MCF 10A (cell line): Measurements from ENCODE around the gene ZNF493. TPM values are rescaled to one million over a fixed set of nuclear protein-coding genes. Genes with fewer than 3 reads are reported as not detected.
A peak's percentile ranks its signal among the peaks of the same experiment; 100 is the strongest.

ENCODE experiments used
- Bru-seq: library from RNA; stranded (reverse); fragments of 400-500 nt; gene quantifications from one replicate; lab custom pipeline; 2021; lab: Mats Ljungman, UMichigan
- BruChase-seq, 2 experiments: library from RNA; stranded (reverse); fragments of 400-500 nt; gene quantifications; one replicate each; lab custom pipeline; 2021; lab: Mats Ljungman, UMichigan
- BruUV-seq: library from RNA; stranded (reverse); fragments of 400-500 nt; replicated peaks from 2 replicates; lab custom pipeline; 2021; lab: Mats Ljungman, UMichigan
- CTCF ChIA-PET: fragments of 300-600 bp; sonication (Branson Sonifier 250); formaldehyde crosslinking; extraction: SDS; loops from one replicate; lab custom pipeline; 2021; ENCODE audit warnings: antibody characterized with exemption, inconsistent platforms; lab: Yijun Ruan, JAX
- POLR2A ChIA-PET: fragments of 300-600, 350-650 bp; sonication (Branson Sonifier 250); formaldehyde crosslinking; extraction: SDS; loops from one replicate; lab custom pipeline; 2020; ENCODE audit warnings: antibody characterized with exemption, inconsistent platforms; lab: Yijun Ruan, JAX
- DNase-seq: peaks from one replicate; pipeline ENCODE4 v3.0.0-alpha.2; 2018; ENCODE audit not compliant: unreplicated experiment
- H3K27ac Mint-ChIP-seq: one replicate; pipeline ENCODE4 v1.8.0; 2022; ENCODE audit warnings: mild to moderate bottlenecking, low read depth, mixed read lengths; ENCODE audit not compliant: unreplicated experiment
- H3K27me3 Mint-ChIP-seq: one replicate; pipeline ENCODE4 v1.8.0; 2022; ENCODE audit warnings: mixed read lengths; ENCODE audit not compliant: insufficient read depth, unreplicated experiment
- H3K36me3 Mint-ChIP-seq: one replicate; pipeline ENCODE4 v1.8.0; 2022; ENCODE audit warnings: mild to moderate bottlenecking, moderate library complexity, mixed read lengths; ENCODE audit not compliant: insufficient read depth, unreplicated experiment
- H3K4me1 Mint-ChIP-seq: one replicate; pipeline ENCODE4 v1.8.0; 2022; ENCODE audit warnings: mixed read lengths; ENCODE audit not compliant: insufficient read depth, unreplicated experiment
- H3K4me3 Mint-ChIP-seq: one replicate; pipeline ENCODE4 v1.8.0; 2022; ENCODE audit warnings: mild to moderate bottlenecking, moderate library complexity, mixed read lengths; ENCODE audit not compliant: unreplicated experiment
- H3K9me3 Mint-ChIP-seq: one replicate; pipeline ENCODE4 v1.8.0; 2022; ENCODE audit warnings: mixed read lengths; ENCODE audit not compliant: unreplicated experiment
- intact Hi-C: fragments of 100-400 bp; cut with micrococcal nuclease; formaldehyde crosslinking; loops from 2 replicates; pipeline ENCODE4 v1.14.1; 2022
- long read RNA-seq: library from polyadenylated mRNA; stranded (forward); transcript quantifications from one replicate; pipeline ENCODE4 v2.0.0, GENCODE V29; 2022
- total RNA-seq: library from RNA; stranded (reverse); gene quantifications from 2 replicates; pipeline ENCODE4 v1.2.3, GENCODE V29; 2022
- TF ChIP-seq, protein P1 (sequence below): fragments of 200-600 bp; IDR thresholded peaks from one replicate; pipeline ENCODE4 v1.8.0; 2022; ENCODE audit warnings: antibody characterized with exemption, mild to moderate bottlenecking; ENCODE audit not compliant: unreplicated experiment

ZNF493 gene
- total RNA-seq (8.7 and 12.4 TPM in 2 replicates), Bru-seq, nascent RNA (percentile 83 among the genes with signal in this experiment), BruChase-seq, experiment 1, labeled RNA remaining after a 6-hour chase (percentile 89 among the genes with signal in this experiment), BruChase-seq, experiment 2, labeled RNA remaining after a 2-hour chase (percentile 92 among the genes with signal in this experiment)
- long read RNA-seq, full-length matches to known transcripts: 1 of 1 reads
- long read RNA-seq, partial matches to known transcripts: 0 of 1 reads
- long read RNA-seq, other reads (novel, unspliced or antisense): 0 of 1 reads

DNA sequence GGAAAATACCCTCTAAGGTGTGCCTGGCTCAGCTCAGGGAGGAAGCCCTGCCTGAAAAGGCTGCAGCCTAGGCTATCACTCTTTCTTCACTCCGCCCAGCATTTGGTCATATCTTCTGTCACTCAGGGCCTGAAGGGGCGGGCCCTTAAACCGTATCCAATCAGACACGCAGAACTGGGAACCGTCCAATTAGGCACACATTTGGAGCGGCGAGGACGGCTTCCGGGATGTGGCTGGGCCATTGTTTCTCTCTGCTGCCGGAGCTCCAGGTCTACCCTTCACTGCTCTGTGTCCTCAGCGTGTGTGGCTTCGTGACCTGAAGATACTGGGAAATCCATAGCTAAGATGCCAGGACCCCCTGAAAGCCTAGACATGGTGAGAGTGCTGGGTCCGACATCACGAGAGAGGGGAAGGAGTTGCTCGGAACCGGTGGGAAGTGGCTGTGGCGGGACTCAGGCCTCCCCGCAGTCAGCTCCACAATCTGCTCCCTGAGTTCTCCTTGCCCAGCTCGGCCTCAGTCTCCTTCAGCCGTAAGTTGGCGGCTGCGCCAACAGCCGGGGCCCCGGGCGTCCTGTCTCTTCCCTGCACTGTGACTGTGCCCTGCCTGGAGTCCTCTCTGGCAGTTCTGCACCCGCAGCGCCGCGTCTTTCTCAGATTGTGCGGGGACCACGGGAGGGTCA lies at the start of gene ZNF493:
Gene ZNF493 (plus strand): TSS at position 241 of the 680 bp plus-strand sequence. CDS start 105 bp downstream, at position 346.
- peaks cover 20% of the 10 kb centered on the region for H3K9me3 Mint-ChIP-seq
- ChIA-PET POLR2A (interaction anchor here (0.7 to 3.9 kb wide), 20 partner anchors 11 to 620 kb away, joined by 3 to 39 read pairs (median 4); partner anchors contain the start of genes ZNF429, ZNF430, ZNF431 and ZNF708), CTCF (interaction anchor here (0.6 to 1.2 kb wide), 4 partner anchors 37 to 892 kb away, joined by 3 to 5 read pairs (median 4); no protein-coding TSS in a partner anchor)
- no TSS peak for BruUV-seq
- intact Hi-C loops: no loop called here
- H3K27me3 Mint-ChIP-seq: no peaks in the 10 kb centered on the region
- H3K4me1 Mint-ChIP-seq: no peaks in the 10 kb centered on the region
- H3K27ac Mint-ChIP-seq: peak within 1 kb of the TSS; percentile 84
- peak; percentile 99 for DNase-seq
- H3K4me3 Mint-ChIP-seq: peak within 1 kb of the TSS; percentile 93
- TF ChIP-seq, protein P1, sequence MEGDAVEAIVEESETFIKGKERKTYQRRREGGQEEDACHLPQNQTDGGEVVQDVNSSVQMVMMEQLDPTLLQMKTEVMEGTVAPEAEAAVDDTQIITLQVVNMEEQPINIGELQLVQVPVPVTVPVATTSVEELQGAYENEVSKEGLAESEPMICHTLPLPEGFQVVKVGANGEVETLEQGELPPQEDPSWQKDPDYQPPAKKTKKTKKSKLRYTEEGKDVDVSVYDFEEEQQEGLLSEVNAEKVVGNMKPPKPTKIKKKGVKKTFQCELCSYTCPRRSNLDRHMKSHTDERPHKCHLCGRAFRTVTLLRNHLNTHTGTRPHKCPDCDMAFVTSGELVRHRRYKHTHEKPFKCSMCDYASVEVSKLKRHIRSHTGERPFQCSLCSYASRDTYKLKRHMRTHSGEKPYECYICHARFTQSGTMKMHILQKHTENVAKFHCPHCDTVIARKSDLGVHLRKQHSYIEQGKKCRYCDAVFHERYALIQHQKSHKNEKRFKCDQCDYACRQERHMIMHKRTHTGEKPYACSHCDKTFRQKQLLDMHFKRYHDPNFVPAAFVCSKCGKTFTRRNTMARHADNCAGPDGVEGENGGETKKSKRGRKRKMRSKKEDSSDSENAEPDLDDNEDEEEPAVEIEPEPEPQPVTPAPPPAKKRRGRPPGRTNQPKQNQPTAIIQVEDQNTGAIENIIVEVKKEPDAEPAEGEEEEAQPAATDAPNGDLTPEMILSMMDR: no peak
- peaks cover 26% of the 10 kb centered on the region for H3K36me3 Mint-ChIP-seq

DNA sequence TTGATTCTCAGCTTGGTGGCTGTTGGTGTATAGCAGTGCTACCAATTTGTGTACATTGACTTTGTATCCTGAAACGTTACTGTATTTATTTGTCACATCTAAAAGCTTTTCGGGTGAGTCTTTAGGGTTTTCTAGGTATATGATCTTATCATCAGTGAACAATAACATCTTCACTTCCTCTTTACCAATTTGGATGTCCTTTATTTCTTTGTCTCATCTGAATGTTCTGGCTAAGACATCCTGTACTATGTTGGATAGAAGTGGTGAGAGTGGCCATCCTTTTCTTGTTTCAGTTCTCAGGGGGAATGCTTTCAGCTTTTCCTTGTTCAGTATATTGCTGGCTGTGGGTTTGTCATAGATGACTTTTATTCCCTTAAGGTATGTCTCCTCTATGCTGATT lies 44.1 kb upstream of the ZNF493 start:
- Mint-ChIP-seq H3K36me3 (no peaks in the 10 kb centered on the region), H3K4me3 (no peak overlapping the region)
- no TSS peak for BruUV-seq

DNA sequence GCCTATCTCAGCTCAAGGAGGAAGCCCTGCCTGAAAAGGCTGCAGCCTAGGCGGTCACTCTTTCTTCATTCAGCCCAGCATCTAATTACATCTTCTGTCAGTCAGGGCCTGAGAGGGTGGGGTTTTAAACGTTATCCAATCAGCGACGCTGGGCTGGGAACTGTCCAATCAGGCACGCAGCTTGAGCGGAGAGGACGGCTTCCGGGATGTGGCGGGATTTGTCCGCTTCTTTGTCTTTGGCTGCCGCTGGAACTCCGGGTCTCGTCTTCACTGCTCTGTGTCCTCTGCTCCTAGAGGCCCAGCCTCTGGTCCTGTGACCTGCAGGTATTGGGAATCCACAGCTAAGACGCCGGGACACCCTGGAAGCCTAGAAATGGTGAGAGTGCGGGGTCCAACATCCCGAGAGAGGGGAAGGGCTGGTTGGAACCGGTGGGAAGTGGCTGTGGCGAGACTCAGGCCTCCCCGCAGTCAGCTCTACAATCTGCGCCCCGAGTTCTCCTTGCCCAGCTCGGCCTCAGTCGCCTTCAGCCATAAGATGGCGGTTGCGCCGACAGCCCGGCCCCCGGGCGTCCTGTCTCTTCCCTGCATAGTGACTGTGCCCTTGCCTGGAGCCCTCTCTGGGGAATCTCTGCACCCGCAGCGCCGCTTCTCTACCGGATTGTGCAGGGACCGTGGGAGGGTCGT lies 38.0 kb upstream of the ZNF493 start, which contains the start of gene ZNF738:
Gene ZNF738 (plus strand): TSS at position 233 of the 684 bp plus-strand sequence. CDS start 141 bp downstream, at position 374.
- ChIA-PET CTCF (interaction anchor here (0.6 to 1.5 kb wide), 8 partner anchors 15 to 978 kb away, joined by 3 read pairs; no protein-coding TSS in a partner anchor), POLR2A (interaction anchor here (0.6 to 3.2 kb wide), 12 partner anchors 13 to 1119 kb away, joined by 3 to 30 read pairs (median 4); partner anchors contain the start of genes ZNF100, ZNF429, ZNF431 and ZNF493)
- intact Hi-C loops: loop anchor here (2.0 kb wide), 1 partner anchor 30 kb away; the partner anchor contains the start of gene ZNF708
- BruUV-seq: TSS peak; percentile 34
- Mint-ChIP-seq H3K27ac (peak within 1 kb of the TSS; percentile 61), H3K4me1 (no peaks in the 10 kb centered on the region), H3K36me3 (peaks cover 10% of the 10 kb centered on the region), H3K27me3 (no peaks in the 10 kb centered on the region), H3K9me3 (no peaks in the 10 kb centered on the region), H3K4me3 (peak within 1 kb of the TSS; percentile 81)
- TF ChIP-seq, protein P1: no peak
- peak; percentile 92 for DNase-seq

More for the DNA sequence above, 44.1 kb upstream of the ZNF493 start:
- POLR2A ChIA-PET: no interaction called here
- H3K4me1 Mint-ChIP-seq: no peaks in the 10 kb centered on the region
- no peak overlapping the region for H3K27ac Mint-ChIP-seq
- intact Hi-C loops: no loop called here
- CTCF ChIA-PET: interaction anchor here (0.7 kb wide), 1 partner anchor 9 kb away, joined by 3 read pairs; no protein-coding TSS in a partner anchor
- H3K9me3 Mint-ChIP-seq: peaks cover 18% of the 10 kb centered on the region
- DNase-seq: no peak
- TF ChIP-seq, protein P1: no peak
- H3K27me3 Mint-ChIP-seq: no peaks in the 10 kb centered on the region
